GM19455 (cell line): ENCODE measurements around the gene KIAA0319L.

Experiments used
- ATAC-seq: cut with Tn5 transposase; IDR thresholded peaks from one replicate; pipeline ENCODE4 v1.9.1; 2021; ENCODE audit not compliant: unreplicated experiment

The KIAA0319L gene

DNA sequence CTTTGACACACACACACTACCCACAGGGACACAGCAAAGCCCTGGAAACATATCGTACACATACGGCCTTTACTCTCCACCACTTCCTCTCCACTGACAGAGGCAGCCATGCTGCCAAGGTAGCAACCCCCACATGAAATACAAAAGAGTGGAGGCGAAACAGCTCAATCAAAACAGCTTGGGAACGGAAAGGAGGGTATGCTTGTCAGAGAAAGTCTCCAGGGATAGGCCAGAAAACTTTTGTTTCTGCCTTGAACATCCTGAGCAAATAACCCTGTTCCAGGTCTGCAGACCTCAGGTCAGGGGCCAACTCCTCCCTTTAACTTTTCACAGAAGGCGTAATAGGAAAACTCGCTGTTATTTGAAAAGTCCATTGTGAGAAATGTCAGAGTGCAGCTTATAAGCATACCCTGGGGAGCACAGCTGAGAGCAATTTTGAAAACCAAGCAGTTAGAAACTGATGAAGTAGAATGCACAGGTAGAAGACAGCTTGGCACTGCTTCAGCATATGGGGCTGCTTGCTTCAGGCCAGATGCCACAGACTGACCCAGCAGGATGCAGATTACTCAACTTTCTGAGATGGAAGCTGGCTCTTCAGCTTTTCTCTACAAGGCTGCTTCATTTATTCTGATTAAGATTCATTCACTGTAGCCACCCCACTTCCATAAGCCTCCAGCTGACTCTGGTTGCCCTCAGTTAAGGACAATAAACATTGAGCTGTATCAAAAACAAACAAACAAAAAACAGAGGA lies 18.0 kb downstream of the KIAA0319L start:
- no peak for ATAC-seq

DNA sequence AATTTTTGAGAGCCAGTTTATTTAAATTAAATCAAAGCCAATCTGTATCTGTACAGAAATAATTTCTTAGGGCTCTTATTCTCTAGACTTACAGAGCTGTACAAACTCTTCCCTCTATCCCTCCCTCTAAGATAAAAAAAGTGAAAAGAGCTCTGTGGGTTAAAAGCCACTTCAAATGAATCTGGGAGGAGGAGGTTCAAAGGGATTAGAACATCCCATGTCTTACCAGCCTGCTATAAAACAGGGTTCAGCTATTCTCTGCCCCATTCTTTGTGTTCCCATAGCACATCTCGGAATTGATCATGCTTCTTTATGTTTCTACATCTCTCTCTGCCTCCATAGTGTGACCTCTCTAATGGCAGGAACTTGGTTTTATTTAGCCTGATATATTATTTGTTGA lies 19.4 kb downstream of the KIAA0319L start:
- no peak for ATAC-seq

DNA sequence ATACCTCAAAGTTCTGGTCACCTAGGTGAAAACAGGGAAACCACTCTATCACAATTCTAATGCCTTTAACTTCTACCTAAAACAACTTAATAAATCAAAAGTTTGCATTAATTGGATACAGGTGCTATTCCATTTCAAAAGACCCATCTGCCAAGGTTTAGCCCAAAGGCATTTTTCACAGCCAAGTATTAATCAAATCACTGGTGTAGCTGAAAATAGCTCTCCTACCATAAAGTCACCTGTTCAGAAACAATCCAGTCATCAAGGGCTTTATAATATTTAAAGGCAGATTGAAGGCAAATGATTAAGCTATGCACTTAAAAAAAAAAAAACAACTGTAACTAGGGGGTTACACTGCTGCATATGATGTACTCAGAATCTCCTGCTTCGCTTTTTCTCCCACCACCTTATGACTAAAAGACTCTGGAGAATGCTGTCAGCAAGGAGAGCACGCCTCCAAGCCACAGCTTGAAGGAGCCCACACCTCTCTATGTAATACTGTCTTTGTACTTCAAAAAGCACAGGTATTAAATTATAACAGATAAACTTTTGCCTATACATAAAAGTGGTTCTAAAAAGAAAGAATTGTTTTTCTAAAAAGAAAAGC lies 20.5 kb downstream of the KIAA0319L start:
- ATAC-seq: no peak

DNA sequence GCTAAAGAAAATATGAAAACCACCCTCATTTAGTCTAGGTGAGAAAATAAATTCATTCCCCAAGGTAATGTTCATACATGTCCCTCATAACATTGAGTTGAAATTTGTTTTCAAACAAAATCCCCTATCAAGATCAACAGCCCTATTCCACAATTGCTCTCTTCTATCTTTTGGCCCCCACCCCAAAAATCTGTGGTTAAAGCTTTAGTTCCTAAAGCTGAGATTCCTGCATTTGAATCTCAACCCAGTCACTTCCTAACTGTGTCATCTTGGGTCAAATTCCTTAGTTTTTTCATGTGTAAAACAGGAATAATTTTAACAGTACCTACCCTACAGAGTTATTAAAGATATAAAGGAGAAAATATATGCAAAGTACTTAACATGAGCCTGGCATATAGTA lies 22.0 kb downstream of the KIAA0319L start:
- no peak for ATAC-seq

DNA sequence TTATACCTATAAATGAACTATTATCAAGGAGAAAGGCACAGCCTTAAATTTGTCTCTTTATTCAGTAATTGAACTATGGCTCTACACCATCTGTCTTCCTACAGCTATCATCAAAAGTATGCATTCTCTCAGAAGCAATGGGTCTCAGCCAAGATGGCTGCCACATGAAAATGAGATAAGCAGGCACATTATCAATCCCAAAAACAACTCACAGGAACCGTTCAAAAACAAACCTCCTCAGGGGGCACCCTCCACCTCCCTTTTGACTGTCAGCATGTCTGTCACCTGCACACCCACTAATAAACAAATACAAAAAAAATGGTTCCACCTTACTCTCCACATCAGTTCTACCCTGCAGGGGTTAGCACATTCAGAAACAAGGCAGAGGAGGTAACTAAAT lies 23.6 kb downstream of the KIAA0319L start:
- no peak for ATAC-seq

DNA sequence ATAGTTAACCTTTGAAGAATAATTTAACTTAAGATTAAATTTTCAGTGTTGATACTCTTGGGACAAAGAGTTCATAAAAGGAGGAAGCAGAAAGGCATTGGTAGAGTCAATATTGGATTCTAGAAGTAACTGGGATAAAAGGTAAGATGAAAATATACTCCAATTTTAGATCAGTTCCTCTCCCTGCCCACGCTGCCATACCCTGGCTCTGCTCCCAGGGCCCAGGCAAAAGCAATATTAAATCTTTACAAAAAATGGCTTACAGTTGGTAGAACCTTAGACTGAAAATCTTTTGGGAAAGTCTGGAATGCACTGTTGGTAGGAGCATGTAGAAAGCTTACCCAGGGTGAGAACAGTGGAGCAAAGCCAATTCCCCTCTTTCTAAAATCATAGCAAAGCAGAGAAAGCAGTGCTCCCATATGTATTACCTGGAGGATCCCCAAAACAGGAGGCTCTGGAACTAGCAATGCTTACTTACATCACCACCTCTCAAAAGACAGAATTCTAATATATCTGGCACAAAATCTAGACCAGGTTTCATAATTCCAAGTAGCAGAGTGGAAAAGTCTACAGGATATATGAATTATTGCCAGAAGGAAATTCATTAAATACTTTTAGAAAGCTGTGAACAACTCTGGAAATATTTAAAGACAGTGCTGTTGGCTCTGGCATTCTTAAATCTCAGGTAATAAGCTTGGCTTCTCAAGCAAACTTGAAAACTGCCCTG lies 24.5 kb downstream of the KIAA0319L start:
- no peak for ATAC-seq

DNA sequence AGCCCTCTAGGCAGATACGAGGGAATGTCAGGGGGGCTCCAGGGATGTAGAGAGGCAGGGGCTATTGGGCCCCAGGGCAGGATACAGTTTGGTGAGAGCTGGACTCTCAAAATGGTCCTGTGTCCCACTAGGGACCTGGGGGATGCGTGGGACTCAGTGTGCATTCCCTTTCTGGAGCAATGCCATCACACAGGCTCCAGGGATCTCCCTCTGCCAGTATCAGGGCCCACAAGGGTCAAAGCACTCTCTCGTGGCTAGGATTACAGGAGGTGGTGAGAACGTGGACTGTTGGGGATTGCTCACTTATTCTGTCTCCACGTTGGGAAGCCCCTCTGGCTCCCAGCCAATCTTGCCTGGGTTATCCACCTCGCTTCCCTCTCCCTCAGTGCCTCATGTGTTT lies 25.8 kb downstream of the KIAA0319L start:
- no peak for ATAC-seq

DNA sequence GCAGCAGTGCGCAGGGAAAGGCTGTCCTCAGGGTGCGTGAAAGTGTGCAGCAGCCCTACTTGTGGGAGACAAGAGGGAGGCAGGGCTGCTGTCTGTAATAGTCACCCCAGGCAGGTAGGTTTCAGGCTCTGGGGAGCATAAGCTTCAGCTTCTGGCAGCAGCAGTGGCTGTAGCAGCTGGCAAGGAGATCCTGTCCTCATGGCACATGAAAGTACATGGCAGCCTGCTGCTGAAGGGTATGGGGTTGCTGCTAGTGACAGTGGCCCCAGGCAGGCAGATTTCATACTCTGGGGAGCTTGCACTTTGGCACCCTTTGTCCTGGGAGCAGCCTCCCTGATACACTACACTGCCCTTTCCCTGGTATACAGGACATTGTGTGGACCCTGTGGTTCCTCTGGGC lies 26.3 kb downstream of the KIAA0319L start:
- ATAC-seq: no peak

DNA sequence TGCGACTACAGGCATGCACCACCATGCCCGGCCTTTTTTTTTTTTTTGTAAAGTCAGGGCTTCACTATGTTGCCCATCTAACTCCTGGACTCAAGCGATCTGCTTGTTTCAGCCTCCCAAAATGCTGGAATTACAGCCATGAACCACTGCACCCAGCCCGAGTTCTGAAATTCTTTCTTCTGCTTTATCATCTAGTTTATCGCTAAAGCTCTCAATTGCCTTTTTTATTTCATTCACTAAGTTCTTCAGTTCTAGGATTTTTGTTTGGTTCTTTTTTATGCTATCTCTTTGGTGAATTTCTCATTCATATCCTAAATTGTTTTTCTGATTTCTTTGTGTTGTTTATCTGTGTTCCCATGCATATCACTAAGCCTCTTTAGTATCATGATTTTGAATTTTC lies 27.0 kb downstream of the KIAA0319L start:
- no peak for ATAC-seq

DNA sequence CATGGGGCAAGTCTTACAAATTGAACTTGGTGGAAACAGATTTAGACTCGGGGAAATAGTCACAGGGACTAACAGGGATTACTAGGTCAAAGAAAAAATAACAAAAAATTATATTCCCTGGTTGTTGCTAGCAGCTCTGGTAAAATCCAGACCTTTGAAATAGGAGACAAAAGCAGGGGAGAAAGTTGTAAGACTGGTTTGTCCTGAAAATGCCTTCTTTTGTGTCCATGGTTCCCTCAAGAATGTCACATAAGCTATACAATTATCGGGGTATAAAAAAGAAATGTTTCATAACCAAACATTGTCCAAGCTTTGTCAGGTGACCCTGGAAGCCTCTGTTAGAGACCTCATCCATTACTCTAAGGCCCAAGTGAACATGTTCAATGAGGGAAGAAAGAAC lies 33.1 kb downstream of the KIAA0319L start:
- ATAC-seq: no peak

DNA sequence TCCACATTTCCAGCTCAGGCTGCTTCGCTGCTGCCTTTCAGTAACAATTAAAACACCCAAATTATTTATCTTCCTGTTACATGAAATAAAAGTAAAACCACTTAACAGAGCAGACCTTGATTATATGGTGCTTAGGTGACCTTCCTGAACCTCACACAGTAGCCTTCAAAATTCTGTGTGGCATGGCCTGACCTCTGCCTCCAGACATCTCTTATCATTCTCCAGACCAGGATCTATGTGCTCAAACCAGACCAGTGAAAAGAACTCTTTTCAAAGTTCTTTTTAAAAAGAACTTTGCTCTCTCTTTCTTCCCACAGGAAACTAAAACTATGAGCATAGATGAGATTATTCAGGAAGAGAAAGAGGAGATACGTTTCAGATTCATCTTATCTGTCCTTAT lies 37.8 kb downstream of the KIAA0319L start:
- ATAC-seq: no peak

DNA sequence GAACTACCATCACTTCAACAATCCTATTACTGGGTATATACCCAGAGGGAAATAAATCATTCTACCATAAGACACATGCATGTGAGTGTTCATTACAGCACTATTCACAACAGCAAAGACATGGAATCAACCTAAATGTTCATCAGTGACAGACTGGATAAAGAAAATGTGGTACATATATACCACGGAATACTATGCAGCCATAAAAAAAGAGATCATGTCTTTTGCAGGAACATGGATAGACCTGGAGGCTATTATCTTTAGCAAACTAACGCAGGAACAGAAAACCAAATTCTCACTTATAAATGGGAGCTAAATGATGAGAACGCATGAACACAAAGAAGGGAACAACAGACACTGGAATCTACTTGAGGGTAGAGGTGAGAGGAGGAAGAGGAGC lies 39.0 kb downstream of the KIAA0319L start:
- ATAC-seq: no peak

DNA sequence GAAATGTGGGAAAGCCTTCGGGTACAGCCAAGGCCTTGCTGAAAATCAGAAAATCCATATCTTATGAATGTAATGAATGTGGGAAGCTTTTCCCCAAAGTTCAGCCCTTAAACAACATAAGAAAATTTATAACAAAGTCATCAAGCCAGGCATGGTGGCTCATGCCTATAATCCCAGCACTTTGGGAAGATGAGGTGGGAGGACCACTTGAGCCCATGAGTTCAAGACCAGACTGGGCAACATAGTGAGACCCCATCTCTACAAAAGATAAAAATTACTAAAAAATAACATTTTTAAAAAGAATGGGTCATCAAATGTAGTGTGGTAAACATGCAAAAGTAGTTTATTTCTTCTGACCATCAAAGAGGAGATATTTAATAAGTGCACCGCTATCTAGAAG lies 45.9 kb downstream of the KIAA0319L start:
- no peak for ATAC-seq

DNA sequence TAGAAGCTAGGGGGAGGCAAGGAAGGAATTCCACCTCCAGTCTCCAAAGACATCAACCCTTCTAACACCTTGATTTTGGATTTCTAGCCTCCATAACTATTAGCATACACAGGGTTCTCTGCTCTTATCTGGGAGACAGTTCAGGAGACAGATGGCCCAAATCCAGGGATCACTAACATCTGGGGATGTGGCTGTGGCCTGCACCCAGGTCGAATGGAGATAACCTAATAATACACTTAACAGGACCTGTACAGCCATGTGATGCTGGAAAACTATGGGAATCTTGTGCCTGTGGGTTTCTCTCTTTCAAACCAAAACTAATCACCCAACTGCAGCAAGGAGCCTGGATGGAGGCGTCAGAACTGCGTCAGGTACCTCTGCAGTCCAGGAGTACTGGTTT lies 47.6 kb downstream of the KIAA0319L start:
- no peak for ATAC-seq

DNA sequence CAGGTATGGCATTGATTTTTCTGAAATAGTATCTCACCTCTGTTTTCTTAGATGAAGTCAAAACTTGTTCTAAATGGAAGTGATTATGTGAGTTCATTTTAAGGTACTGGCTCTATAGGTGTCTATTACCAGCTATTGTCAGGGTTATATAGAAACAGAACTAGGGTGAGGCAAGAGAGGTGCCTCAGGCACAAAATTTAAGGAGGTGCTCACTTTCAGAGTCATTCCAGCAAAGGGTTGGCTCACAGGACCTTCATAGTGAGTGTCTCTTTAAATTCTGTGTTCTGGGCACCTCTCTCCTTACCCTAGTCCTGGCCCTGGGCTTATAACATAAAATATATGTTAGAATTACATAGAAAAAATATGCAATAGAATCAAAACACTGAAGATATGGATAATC lies 49.3 kb downstream of the KIAA0319L start:
- ATAC-seq: no peak

DNA sequence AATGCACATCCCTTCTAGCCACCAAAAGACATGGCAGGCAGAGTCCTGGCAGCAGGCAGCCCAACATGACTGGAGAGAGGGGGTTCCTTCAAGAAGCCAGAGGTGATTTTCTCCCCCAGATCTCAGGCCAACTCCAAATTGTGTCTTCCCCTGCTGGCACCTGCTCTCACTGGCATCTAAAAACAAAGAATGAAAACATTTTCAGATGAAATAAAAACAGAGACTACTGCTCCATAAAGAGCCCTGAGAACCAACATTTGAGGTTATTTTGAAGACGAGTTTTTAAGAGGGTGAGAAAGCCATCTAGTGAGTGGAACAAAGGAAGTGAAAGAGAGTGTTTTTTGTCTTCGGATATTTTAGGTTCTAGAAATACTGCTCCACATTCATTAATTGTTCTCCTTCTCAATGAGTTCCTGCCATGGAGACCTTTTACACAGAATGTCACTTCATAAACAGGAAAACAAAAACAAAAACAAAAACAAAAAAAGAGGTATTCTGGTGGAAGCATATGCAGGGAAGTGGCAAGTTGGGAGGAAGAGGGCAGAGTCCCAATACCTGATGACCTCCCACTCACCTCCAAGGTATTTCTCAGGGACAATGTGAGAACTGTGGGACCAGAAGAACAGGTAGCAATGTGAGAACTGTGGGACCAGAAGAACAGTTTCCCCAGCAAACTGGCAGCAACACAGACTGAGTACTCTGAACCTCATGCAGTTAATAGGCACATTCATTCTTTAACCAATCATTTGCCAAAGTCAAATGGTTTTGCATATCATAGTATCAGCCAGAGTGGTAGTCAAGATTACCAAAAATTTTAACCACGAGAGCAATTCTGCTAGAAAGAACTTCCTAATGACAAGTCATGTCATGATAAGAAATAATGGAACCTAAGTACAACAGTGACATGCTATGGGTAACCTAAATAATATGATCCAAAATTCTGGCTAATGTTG lies 50.0 kb downstream of the KIAA0319L start:
- no peak for ATAC-seq

DNA sequence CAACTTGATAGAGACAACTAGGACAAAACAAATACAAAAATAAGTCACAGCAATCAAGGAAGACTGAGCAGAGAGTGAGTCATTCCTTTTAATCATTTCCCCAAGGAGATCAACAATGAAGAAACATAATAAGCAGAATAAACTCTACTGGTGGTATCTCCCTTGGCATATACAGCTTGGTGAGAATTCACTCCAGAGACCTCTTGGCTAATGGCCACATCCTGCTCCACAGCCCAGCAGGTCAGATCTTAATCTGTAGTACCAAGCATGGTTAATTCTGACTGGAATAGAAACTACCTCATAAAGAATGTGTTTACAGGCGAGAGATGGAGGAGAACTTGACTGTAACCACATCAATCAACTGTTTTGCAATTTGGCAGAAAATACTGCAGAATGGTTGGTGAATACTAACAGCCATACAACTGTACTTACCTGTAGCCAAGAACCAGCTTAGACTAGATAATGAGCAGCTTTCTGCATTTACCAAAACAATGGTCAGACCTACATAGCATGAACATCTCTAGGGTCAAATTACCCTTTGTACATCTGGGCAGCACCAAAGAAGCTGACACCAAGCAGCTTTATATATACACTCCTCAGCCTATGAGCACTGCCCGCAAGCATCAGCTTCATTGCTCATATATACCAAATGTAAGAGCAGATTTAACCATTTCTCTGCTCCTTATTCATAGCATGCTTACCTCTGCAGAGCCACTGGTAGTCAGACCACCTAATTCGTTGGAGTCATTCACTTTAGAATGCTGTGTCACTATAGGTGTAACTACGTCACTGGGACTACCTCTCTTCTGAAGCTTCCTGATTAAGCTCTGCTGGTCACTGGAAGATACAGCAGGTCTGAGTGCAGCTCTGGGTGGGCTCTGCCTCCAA lies 51.0 kb downstream of the KIAA0319L start:
- ATAC-seq: no peak

DNA sequence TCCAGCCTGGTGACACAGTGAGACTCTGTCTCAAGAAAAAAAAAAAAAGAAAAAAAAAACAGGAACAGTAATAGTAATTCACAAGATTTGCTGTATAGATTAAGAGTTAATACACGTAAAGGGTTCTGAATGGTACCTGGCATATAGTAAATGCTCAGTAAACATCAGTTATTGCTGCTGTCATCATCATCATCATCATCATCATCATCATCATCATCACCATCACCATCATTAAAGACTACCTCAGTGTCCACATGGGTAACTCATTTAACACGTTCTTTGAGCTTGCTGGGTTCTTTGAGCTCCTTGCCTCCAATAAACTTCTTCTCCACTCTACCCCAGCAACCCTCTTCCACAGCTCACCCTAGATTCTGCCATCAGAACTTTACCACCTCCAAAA lies 55.0 kb downstream of the KIAA0319L start:
- ATAC-seq: no peak

DNA sequence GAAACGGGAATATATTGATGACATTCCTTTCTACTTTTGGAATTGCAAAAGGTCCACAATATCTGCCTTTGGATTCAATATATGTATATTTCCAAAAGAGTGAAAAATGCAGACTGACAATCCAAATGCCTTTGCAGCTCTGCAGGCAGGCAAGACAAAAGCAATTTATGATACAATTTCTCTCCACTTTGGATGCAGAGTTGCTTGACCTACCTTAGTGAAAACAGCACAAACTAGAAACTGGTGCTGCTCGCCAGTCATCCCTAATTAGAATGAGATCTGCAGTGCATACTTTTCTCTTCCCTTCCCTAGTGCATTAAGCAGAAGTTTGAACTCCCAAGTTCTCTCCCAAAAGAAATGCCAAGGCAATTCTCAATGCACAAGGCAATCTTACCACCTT lies 56.8 kb downstream of the KIAA0319L start:
- no peak for ATAC-seq

DNA sequence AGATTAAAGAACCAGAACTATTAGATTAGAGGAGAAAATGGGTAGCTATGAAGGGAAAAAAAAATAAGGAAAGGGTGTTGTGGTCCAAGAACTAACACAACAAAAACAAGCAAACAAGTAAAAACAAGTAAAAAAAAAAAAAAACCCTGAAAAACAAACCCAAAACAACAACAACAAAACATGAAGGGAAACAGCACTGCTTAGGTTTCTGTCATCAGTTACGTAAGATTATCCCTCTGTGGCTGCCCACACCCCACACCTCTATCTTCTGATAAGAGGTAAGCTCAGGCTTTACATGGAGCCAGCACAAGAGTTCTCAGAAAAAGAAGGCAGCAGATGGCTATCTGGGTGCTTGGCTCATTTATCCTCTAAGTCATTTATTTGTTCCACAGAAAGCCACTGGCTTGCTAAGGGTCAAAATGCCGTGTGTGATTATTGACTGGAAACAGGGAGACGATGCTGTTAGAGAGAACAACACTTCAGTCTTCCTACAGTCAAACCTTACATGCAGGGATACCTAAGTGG lies 57.5 kb downstream of the KIAA0319L start:
- ATAC-seq: no peak
